Right renal cortex interstitium (tissue), 3 donors: Measurements from ENCODE around the gene GUCY2F. TPM values are rescaled to one million over a fixed set of nuclear protein-coding genes. Genes with fewer than 3 reads are reported as not detected.

Experiments used
- DNase-seq, 3 donors: peaks; one replicate each; pipeline ENCODE4 v3.0.0-alpha.2; 2013; ENCODE audit warnings: low read depth in 3 of 3, low spot score in 2 of 3
- polyA plus RNA-seq, 3 donors: library from polyadenylated mRNA; unstranded; fragments of 120-200 nt; gene quantifications; one replicate each; pipeline ENCODE4 v1.2.1, GENCODE V29; 2013; ENCODE audit not compliant: insufficient read length in 3 of 3

The GUCY2F gene
- polyA plus RNA-seq, 3 donors: 0.03 TPM; not detected in 2

DNA sequence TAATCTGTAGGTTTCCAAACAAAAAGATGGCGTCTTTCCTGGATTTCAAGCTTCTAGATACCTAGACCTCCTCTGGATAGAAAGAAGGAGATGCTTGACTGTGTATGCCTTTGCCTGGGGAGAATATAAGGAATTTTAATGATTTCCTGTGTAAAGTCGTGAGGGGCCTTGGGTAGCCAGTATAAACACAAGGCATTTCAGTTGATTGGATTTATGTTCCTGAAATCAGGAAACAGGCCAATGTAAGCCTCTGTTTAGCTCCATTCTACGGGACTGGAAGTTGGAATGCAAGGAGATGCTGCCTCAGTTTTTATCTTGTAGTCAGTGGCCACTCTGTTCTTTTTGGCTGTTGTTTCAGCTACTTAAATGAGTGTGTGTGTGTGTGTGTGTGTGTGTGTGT lies 137.2 kb downstream of the GUCY2F start:
- no peak for DNase-seq

DNA sequence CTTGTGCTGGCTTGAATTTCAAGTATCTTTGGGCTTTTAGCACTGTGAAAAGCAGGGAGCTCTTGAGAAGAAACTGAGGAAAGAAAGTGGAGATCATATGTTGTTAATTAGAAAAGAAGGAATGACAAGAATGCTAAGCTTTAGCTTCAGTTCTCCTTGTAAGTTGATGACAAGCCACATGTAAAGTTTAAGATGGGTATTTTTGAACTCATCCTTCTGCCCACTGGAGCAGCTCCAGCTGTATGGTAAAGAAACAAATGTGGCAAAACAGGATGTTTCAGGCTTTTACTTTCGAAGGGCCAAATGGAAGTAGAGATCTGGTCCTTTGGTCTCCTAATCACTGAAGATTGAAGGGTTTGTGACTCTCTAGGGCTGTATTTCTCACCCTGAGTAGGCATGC lies 137.8 kb downstream of the GUCY2F start:
- no peak for DNase-seq

DNA sequence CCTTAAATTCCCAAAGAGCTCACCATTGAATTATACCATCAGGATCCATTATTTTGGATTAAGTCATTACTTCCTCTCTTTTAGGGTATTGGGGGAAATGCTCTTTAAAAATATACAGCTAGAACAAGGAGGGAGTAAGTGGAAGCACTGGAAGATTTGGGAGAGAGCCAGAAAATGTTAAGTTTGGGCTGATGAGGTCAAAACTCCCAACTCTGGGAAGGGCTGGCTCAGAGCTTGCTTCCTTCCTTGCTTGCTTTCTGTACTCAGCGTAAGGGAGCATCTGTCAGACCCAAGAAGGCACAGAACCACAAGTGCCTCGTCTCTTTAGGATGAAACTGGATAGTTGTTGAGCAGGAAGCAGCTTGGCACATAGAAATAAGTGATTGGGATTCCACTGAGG lies 138.2 kb downstream of the GUCY2F start:
- DNase-seq: no peak

DNA sequence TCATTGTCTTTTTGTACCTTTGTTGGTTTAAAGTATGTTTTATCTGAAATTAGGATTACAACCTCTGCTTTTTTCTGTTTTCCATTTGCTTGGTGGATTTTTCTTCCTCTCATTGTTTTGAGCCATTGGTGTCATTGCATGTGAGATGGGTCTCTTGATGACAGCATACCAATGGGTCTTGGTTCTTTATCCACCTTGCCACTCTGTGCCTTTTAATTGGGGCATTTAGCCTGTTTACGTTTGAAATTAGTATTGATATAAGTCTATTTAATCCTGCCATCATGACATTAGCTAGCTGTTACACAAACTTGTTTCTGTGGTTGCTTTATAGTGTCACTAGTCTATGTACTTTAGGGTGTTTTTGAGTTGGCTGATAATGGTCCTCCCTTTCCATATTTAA lies 145.7 kb downstream of the GUCY2F start:
- DNase-seq: no peak

DNA sequence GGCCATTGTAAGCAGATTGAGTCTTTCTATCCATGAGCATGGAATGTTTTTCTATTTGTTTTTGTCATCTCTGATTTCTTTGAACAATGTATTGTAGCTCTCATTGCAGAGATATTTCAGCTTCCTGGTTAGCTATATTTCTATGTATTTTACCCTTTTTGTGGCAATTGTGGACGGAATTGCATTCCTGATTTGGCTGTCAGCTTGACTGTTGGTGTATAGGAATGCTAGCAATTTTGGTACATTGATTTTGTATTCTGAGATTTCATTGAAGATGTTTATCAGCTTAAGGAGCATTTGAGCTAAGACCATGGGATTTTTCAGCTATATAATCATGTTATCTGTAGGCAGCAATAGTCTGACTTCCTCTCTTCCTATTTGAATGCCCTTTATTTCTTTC lies 154.6 kb downstream of the GUCY2F start:
- DNase-seq: no peak

Other genes starting within 250 kb of the GUCY2F start
- gene NXT2, start 54.8 kb upstream of the GUCY2F start, polyA plus RNA-seq: 10 to 100 TPM; 18.3 to 21.4 (median 20.8) TPM
- 1 to 10 TPM; 4.9 to 5.2 (median 5.0) TPM for gene KCNE5, start 143.1 kb upstream of the GUCY2F start, polyA plus RNA-seq